HEK293 (cell line): Measurements from ENCODE around the gene HMG20B.

Source experiments
- CTCF ChIA-PET: fragments of 350-600 bp; formaldehyde crosslinking; extraction: SDS; loops from one replicate; lab custom pipeline; 2021; ENCODE audit warnings: antibody characterized with exemption; lab: Yijun Ruan, JAX
- POLR2A ChIA-PET: fragments of 300-600 bp; formaldehyde crosslinking; extraction: SDS; loops from one replicate; lab custom pipeline; 2020; ENCODE audit warnings: antibody characterized with exemption, inconsistent platforms; lab: Yijun Ruan, JAX
- H3K27ac ChIP-seq: fragments of 200-500 bp; sonication (Bioruptor generic); 2 replicates; pipeline ENCODE4 v1.5.1; 2014; ENCODE audit warnings: low read depth, low read length, control low read depth, inconsistent platforms; ENCODE audit errors: extremely low read depth
- H3K36me3 ChIP-seq, 2 experiments: fragments of 200-500 bp in 1 of 2; sonication (Bioruptor generic) in 1 of 2; 1 replicate in 1 of 2; 2 replicates in 1 of 2; pipeline ENCODE4 v1.5.1; 2014 to 2017; ENCODE audit warnings: inconsistent platforms in 2 of 2, low read length in 2 of 2; ENCODE audit not compliant: control insufficient read depth in 2 of 2, insufficient read depth in 1 of 2
- H3K4me1 ChIP-seq: fragments of 200-500 bp; sonication (Bioruptor generic); 2 replicates; pipeline ENCODE4 v1.5.1; 2014; ENCODE audit warnings: mild to moderate bottlenecking, low read length, inconsistent platforms; ENCODE audit not compliant: control insufficient read depth, insufficient read depth
- H3K4me3 ChIP-seq: 2 replicates; pipeline ENCODE4 v1.5.1; 2011; ENCODE audit warnings: low read depth, mild to moderate bottlenecking, control low read depth, low read length, moderate library complexity
- H3K9me3 ChIP-seq: fragments of 200-500 bp; sonication (Bioruptor generic); 2 replicates; pipeline ENCODE4 v1.5.1; 2014; ENCODE audit warnings: low read depth, low read length, inconsistent platforms; ENCODE audit not compliant: control insufficient read depth, insufficient read depth
- GLIS2 ChIP-seq: fragments of 450-650 bp; formaldehyde crosslinking; IDR thresholded peaks from 2 replicates; pipeline ENCODE4 v1.5.1; 2016; ENCODE audit warnings: missing biosample characterization, missing genetic modification characterization
- REPIN1 ChIP-seq: fragments of 450-650 bp; formaldehyde crosslinking; IDR thresholded peaks from 2 replicates; pipeline ENCODE4 v1.5.1; 2017; ENCODE audit warnings: missing biosample characterization, missing genetic modification characterization, low read depth
- WT1 ChIP-seq: fragments of 450-650 bp; formaldehyde crosslinking; IDR thresholded peaks from 2 replicates; pipeline ENCODE4 v1.5.1; 2016; ENCODE audit warnings: missing biosample characterization, missing genetic modification characterization
- ZNF114 ChIP-seq: fragments of 450-650 bp; formaldehyde crosslinking; IDR thresholded peaks from 2 replicates; pipeline ENCODE4 v1.5.0; 2017; ENCODE audit warnings: missing biosample characterization, missing genetic modification characterization
- ZNF23 ChIP-seq: fragments of 450-650 bp; formaldehyde crosslinking; IDR thresholded peaks from 2 replicates; pipeline ENCODE4 v1.5.1; 2016; ENCODE audit warnings: missing biosample characterization, missing genetic modification characterization, borderline replicate concordance
- ZNF274 ChIP-seq, 2 experiments: fragments of 200-500 bp in 1 of 2; fragments of 450-650 bp in 1 of 2; sonication (Bioruptor generic) in 1 of 2; formaldehyde crosslinking in 1 of 2; IDR thresholded peaks; 2 replicates each; pipeline versions ENCODE4 v1.5.1 to v1.6.1; 2014 to 2016; ENCODE audit warnings: borderline replicate concordance in 1 of 2, inconsistent platforms in 1 of 2, low read length in 1 of 2, missing biosample characterization in 1 of 2, missing genetic modification characterization in 1 of 2
- ZNF302 ChIP-seq: fragments of 450-650 bp; formaldehyde crosslinking; IDR thresholded peaks from 2 replicates; pipeline ENCODE4 v1.5.1; 2016; ENCODE audit warnings: missing biosample characterization, missing genetic modification characterization, low read depth
- ZNF335 ChIP-seq: fragments of 450-650 bp; formaldehyde crosslinking; conservative IDR thresholded peaks from 2 replicates; pipeline ENCODE4 v1.5.1; 2016; ENCODE audit warnings: missing biosample characterization, missing genetic modification characterization
- ZNF404 ChIP-seq: fragments of 450-650 bp; formaldehyde crosslinking; IDR thresholded peaks from 2 replicates; pipeline ENCODE4 v1.5.1; 2017; ENCODE audit warnings: missing biosample characterization, missing genetic modification characterization
- ZNF423 ChIP-seq: fragments of 450-650 bp; formaldehyde crosslinking; IDR thresholded peaks from 2 replicates; pipeline ENCODE4 v1.5.1; 2016; ENCODE audit warnings: missing biosample characterization, missing genetic modification characterization
- ZNF426 ChIP-seq: fragments of 450-650 bp; formaldehyde crosslinking; IDR thresholded peaks from 2 replicates; pipeline ENCODE4 v1.5.1; 2017; ENCODE audit warnings: missing biosample characterization, missing genetic modification characterization, mild to moderate bottlenecking, inconsistent platforms, moderate library complexity
- ZNF473 ChIP-seq: fragments of 450-650 bp; formaldehyde crosslinking; IDR thresholded peaks from 2 replicates; pipeline ENCODE4 v1.5.1; 2017; ENCODE audit warnings: missing biosample characterization, missing genetic modification characterization
- ZNF510 ChIP-seq: fragments of 450-650 bp; formaldehyde crosslinking; IDR thresholded peaks from 2 replicates; pipeline ENCODE4 v1.5.1; 2018; ENCODE audit warnings: mild to moderate bottlenecking, missing genetic modification characterization, missing biosample characterization; ENCODE audit not compliant: insufficient replicate concordance
- ZNF521 ChIP-seq: fragments of 450-650 bp; formaldehyde crosslinking; IDR thresholded peaks from 2 replicates; pipeline ENCODE4 v1.5.1; 2017; ENCODE audit warnings: missing biosample characterization, mild to moderate bottlenecking, missing genetic modification characterization
- ZNF629 ChIP-seq: fragments of 450-650 bp; formaldehyde crosslinking; IDR thresholded peaks from 2 replicates; pipeline ENCODE4 v1.5.1; 2017; ENCODE audit warnings: missing biosample characterization, missing genetic modification characterization
- ZNF776 ChIP-seq: fragments of 450-650 bp; formaldehyde crosslinking; IDR thresholded peaks from 2 replicates; pipeline ENCODE4 v1.5.0; 2017; ENCODE audit warnings: missing biosample characterization, missing genetic modification characterization, borderline replicate concordance
- TF ChIP-seq, protein P1 (sequence below): fragments of 450-650 bp; formaldehyde crosslinking; IDR thresholded peaks from 2 replicates; pipeline ENCODE4 v1.5.1; 2016; ENCODE audit warnings: missing biosample characterization, missing genetic modification characterization
- TF ChIP-seq, protein P2 (sequence below): fragments of 450-650 bp; formaldehyde crosslinking; IDR thresholded peaks from 2 replicates; pipeline ENCODE4 v1.5.1; 2016; ENCODE audit warnings: missing biosample characterization, missing genetic modification characterization
- TF ChIP-seq, protein P3 (sequence below): fragments of 450-650 bp; formaldehyde crosslinking; conservative IDR thresholded peaks from 2 replicates; pipeline ENCODE4 v1.5.1; 2016; ENCODE audit warnings: low read depth, missing biosample characterization, missing genetic modification characterization
- TF ChIP-seq, protein P4 (sequence below): fragments of 450-650 bp; formaldehyde crosslinking; IDR thresholded peaks from 2 replicates; pipeline ENCODE4 v1.5.1; 2017; ENCODE audit warnings: missing biosample characterization, missing genetic modification characterization
- TF ChIP-seq, protein P5 (sequence below): fragments of 450-650 bp; formaldehyde crosslinking; IDR thresholded peaks from 2 replicates; pipeline ENCODE4 v1.5.1; 2016; ENCODE audit warnings: missing biosample characterization, missing genetic modification characterization
- TF ChIP-seq, protein P6 (sequence below): fragments of 450-650 bp; formaldehyde crosslinking; IDR thresholded peaks from 2 replicates; pipeline ENCODE4 v1.5.1; 2016; ENCODE audit warnings: missing biosample characterization, missing genetic modification characterization

Gene HMG20B

DNA sequence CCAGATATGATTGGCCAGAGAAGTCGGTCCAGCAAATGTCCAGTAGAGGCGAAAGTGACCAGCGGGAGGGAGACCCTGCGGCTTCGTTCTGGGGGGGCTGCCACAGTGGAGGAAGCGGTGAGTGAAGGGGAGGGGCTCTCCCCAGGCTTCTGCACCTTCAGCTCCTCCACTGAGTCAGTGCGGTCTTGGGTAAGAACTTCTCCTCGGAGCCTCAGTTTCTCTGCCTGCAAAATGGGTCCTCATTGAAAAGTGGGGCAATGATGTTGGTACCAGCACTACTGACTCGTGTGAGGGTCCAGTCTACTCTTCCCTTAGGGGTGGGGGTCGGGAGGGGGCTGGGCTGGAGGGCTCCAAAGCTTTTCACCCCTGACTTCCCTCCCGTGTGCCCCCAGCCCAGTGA, 16.7 kb downstream of the HMG20B start:
- CTCF ChIA-PET = interaction anchor here (0.6 kb wide), 1 partner anchor 14 kb away, joined by 3 read pairs; no protein-coding TSS in a partner anchor

DNA sequence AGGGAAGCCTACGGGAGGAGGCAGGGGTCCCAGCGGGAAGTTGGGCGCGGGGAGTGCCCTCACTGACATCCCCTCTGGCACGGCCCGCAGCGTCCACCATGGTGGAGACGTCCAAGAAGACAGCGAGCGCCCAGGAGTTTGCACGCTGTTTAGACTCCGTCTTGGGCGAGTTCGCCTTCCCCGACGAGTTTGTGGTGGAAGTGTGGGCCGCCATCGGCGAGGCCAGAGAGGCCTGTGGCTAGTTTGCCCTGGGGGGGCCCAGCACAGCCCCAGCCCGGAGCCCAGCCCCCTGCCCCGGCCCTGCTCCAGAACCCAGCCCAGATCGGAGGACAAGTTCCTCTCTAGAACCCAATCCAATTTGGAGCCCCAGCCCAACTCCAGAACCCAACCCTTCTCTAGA, 17.2 kb downstream of the HMG20B start:
- POLR2A ChIA-PET = no interaction called here
- no peak overlapping the region for H3K27ac ChIP-seq
- CTCF ChIA-PET = no interaction called here
- H3K36me3 ChIP-seq = no peaks in the 10 kb centered on the region
- no peak overlapping the region for H3K4me3 ChIP-seq
- no peaks in the 10 kb centered on the region for H3K4me1 ChIP-seq
- TF ChIP-seq, protein P1, sequence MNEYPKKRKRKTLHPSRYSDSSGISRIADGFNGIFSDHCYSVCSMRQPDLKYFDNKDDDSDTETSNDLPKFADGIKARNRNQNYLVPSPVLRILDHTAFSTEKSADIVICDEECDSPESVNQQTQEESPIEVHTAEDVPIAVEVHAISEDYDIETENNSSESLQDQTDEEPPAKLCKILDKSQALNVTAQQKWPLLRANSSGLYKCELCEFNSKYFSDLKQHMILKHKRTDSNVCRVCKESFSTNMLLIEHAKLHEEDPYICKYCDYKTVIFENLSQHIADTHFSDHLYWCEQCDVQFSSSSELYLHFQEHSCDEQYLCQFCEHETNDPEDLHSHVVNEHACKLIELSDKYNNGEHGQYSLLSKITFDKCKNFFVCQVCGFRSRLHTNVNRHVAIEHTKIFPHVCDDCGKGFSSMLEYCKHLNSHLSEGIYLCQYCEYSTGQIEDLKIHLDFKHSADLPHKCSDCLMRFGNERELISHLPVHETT (tag by site-specific recombination) = no peak
- TF ChIP-seq WT1 (tag by site-specific recombination) (no peak), ZNF335 (tag by site-specific recombination) (no peak), ZNF302 (tag by site-specific recombination) (no peak), REPIN1 (tag by site-specific recombination) (no peak), ZNF23 (tag by site-specific recombination) (no peak), ZNF473 (no peak), ZNF510 (tag by site-specific recombination) (no peak), ZNF426 (tag by site-specific recombination) (no peak), ZNF404 (tag by site-specific recombination) (no peak), ZNF274 (IDR thresholded peaks at IDR 0.05; ENCODE audit: low read length) (no peak), ZNF274 (tag by site-specific recombination; IDR thresholded peaks at IDR 0.05; ENCODE audit: borderline replicate concordance) (no peak), ZNF776 (tag by site-specific recombination) (no peak), ZNF629 (tag by site-specific recombination) (no peak), GLIS2 (tag by site-specific recombination) (no peak), ZNF521 (tag by site-specific recombination) (no peak), ZNF423 (no peak), ZNF114 (no peak)
- TF ChIP-seq, protein P2, sequence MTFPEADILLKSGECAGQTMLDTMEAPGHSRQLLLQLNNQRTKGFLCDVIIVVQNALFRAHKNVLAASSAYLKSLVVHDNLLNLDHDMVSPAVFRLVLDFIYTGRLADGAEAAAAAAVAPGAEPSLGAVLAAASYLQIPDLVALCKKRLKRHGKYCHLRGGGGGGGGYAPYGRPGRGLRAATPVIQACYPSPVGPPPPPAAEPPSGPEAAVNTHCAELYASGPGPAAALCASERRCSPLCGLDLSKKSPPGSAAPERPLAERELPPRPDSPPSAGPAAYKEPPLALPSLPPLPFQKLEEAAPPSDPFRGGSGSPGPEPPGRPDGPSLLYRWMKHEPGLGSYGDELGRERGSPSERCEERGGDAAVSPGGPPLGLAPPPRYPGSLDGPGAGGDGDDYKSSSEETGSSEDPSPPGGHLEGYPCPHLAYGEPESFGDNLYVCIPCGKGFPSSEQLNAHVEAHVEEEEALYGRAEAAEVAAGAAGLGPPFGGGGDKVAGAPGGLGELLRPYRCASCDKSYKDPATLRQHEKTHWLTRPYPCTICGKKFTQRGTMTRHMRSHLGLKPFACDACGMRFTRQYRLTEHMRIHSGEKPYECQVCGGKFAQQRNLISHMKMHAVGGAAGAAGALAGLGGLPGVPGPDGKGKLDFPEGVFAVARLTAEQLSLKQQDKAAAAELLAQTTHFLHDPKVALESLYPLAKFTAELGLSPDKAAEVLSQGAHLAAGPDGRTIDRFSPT (tag by site-specific recombination) = no peak
- TF ChIP-seq, protein P3, sequence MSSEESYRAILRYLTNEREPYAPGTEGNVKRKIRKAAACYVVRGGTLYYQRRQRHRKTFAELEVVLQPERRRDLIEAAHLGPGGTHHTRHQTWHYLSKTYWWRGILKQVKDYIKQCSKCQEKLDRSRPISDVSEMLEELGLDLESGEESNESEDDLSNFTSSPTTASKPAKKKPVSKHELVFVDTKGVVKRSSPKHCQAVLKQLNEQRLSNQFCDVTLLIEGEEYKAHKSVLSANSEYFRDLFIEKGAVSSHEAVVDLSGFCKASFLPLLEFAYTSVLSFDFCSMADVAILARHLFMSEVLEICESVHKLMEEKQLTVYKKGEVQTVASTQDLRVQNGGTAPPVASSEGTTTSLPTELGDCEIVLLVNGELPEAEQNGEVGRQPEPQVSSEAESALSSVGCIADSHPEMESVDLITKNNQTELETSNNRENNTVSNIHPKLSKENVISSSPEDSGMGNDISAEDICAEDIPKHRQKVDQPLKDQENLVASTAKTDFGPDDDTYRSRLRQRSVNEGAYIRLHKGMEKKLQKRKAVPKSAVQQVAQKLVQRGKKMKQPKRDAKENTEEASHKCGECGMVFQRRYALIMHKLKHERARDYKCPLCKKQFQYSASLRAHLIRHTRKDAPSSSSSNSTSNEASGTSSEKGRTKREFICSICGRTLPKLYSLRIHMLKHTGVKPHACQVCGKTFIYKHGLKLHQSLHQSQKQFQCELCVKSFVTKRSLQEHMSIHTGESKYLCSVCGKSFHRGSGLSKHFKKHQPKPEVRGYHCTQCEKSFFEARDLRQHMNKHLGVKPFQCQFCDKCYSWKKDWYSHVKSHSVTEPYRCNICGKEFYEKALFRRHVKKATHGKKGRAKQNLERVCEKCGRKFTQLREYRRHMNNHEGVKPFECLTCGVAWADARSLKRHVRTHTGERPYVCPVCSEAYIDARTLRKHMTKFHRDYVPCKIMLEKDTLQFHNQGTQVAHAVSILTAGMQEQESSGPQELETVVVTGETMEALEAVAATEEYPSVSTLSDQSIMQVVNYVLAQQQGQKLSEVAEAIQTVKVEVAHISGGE (tag by site-specific recombination) = no peak
- TF ChIP-seq, protein P4, sequence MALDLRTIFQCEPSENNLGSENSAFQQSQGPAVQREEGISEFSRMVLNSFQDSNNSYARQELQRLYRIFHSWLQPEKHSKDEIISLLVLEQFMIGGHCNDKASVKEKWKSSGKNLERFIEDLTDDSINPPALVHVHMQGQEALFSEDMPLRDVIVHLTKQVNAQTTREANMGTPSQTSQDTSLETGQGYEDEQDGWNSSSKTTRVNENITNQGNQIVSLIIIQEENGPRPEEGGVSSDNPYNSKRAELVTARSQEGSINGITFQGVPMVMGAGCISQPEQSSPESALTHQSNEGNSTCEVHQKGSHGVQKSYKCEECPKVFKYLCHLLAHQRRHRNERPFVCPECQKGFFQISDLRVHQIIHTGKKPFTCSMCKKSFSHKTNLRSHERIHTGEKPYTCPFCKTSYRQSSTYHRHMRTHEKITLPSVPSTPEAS (tag by site-specific recombination) = no peak
- H3K9me3 ChIP-seq = no peaks in the 10 kb centered on the region

More for the DNA sequence above, 16.7 kb downstream of the HMG20B start:
- POLR2A ChIA-PET = no interaction called here
- no peak overlapping the region for H3K27ac ChIP-seq
- H3K4me1 ChIP-seq = no peaks in the 10 kb centered on the region
- H3K9me3 ChIP-seq = no peaks in the 10 kb centered on the region
- H3K4me3 ChIP-seq = no peak overlapping the region
- no peaks in the 10 kb centered on the region for H3K36me3 ChIP-seq
- TF ChIP-seq, protein P5, sequence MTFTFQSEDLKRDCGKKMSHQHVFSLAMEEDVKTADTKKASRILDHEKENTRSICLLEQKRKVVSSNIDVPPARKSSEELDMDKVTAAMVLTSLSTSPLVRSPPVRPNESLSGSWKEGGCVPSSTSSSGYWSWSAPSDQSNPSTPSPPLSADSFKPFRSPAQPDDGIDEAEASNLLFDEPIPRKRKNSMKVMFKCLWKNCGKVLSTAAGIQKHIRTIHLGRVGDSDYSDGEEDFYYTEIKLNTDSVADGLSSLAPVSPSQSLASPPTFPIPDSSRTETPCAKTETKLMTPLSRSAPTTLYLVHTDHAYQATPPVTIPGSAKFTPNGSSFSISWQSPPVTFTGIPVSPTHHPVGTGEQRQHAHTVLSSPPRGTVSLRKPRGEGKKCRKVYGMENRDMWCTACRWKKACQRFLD (tag by site-specific recombination) = no peak
- TF ChIP-seq, protein P6, sequence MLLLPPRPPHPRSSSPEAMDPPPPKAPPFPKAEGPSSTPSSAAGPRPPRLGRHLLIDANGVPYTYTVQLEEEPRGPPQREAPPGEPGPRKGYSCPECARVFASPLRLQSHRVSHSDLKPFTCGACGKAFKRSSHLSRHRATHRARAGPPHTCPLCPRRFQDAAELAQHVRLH (tag by site-specific recombination) = no peak
